Measurements from ENCODE around the gene GPR37L1.
A peak's percentile ranks its signal among the peaks of the same experiment; 100 is the strongest.
"Not testable (repeated sequence)": the region's sequence is repeated elsewhere in the genome, so short reads cannot be mapped to it uniquely, and the experiment has no call there.

GPR37L1 gene

DNA sequence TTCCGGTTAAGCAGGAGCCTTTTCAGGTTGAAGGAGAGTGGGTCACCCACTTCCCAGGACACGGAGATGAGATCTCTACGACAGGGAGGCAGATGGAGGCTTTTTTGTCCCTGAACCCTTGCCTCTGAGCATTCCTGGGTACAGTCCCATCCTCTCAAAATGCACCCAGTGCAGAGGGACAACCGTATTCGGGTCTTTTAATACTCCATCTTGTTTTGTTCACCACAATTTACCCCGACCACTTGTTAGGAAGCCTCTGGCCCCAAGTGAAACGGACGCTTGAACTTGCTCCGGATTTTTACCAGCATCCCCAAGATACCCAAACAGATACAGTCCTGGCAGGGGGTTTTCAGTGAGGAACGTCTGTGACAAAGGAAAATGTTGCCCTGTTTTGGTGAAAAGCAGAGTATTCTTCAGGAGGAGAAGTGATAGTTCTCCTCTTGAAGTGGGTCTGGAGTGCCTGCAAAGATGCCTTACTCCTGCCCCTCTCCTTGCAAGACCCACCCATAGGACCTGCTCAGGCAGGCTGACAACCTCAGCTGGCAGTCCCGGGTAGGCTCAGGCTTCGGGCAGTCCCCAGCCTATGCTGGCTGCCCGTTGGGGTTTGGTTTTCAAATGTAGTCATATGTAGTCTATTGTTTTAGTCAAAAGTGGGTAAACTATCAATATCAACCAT, 22.5 kb downstream of the GPR37L1 start:
- H3K4me3 ChIP-seq (ENCODE audit: low read depth, low read length): peak overlapping the region; percentile 62
- TF ChIP-seq MYC (IDR thresholded peaks at IDR 0.05; ENCODE audit: low read depth, low read length) (0 out of 2 replicates have a peak, but pooled peaks have one; percentile 4), POLR2A (IDR thresholded peaks at IDR 0.05; ENCODE audit: extremely low read depth, insufficient read length) (no peak)
- TF ChIP-seq, protein P1, sequence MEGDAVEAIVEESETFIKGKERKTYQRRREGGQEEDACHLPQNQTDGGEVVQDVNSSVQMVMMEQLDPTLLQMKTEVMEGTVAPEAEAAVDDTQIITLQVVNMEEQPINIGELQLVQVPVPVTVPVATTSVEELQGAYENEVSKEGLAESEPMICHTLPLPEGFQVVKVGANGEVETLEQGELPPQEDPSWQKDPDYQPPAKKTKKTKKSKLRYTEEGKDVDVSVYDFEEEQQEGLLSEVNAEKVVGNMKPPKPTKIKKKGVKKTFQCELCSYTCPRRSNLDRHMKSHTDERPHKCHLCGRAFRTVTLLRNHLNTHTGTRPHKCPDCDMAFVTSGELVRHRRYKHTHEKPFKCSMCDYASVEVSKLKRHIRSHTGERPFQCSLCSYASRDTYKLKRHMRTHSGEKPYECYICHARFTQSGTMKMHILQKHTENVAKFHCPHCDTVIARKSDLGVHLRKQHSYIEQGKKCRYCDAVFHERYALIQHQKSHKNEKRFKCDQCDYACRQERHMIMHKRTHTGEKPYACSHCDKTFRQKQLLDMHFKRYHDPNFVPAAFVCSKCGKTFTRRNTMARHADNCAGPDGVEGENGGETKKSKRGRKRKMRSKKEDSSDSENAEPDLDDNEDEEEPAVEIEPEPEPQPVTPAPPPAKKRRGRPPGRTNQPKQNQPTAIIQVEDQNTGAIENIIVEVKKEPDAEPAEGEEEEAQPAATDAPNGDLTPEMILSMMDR (IDR thresholded peaks at IDR 0.05; ENCODE audit: low read depth, low read length): no peak
- TF ChIP-seq, protein P2, sequence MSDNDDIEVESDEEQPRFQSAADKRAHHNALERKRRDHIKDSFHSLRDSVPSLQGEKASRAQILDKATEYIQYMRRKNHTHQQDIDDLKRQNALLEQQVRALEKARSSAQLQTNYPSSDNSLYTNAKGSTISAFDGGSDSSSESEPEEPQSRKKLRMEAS (IDR thresholded peaks at IDR 0.05; ENCODE audit: low read depth, low read length): no peak
- DNase-seq (ENCODE audit: low read depth): peak; percentile 57

DNA sequence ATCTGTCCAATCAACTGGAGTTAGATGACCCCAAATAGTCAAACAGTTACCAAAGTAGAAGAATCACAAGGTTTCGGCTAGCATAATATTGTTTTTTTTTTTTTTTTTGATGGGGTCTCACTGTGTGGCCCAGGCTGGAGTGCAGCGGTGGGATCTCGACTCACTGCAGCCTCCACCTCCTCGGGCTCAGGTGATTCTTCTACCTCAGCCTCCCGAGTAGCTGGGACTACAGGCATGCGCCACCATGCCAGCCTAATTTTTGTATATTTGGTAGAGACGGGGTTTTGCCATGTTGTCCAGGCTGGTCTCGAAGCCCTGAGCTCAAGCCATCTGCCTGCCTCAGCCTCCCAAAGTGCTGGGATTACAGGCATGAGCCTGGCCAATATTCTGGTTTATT, 23.0 kb downstream of the GPR37L1 start:
- not testable (repeated sequence) for DNase-seq (ENCODE audit: low read depth); H3K4me3 ChIP-seq (ENCODE audit: low read depth, low read length)

DNA sequence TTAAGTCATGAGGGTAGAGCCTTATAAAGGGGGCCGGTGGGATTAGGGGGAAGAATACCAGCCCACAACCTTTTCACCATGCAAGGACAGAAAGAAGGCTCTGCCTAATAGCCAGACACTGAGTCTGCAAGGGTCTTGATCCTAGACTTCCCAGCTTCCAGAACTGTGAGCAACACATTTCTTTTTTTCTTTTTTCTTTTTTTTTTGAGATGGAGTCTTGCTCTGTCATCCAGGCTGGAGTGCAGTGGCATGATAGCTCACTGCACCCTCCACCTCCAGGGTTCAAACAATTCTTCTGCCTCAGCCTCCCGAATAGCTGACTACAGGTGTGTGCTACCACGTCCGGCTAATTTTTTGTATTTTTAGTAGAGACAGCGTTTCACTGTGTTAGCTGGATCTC, 23.6 kb downstream of the GPR37L1 start:
- H3K4me3 ChIP-seq (ENCODE audit: low read depth, low read length): no peak overlapping the region
- no peak for DNase-seq (ENCODE audit: low read depth)
- TF ChIP-seq POLR2A (IDR thresholded peaks at IDR 0.05; ENCODE audit: extremely low read depth, insufficient read length): no peak
- TF ChIP-seq, protein P1 (IDR thresholded peaks at IDR 0.05; ENCODE audit: low read depth, low read length): no peak
- TF ChIP-seq, protein P2 (IDR thresholded peaks at IDR 0.05; ENCODE audit: low read depth, low read length): no peak
- no peak for TF ChIP-seq MYC (IDR thresholded peaks at IDR 0.05; ENCODE audit: low read depth, low read length)

DNA sequence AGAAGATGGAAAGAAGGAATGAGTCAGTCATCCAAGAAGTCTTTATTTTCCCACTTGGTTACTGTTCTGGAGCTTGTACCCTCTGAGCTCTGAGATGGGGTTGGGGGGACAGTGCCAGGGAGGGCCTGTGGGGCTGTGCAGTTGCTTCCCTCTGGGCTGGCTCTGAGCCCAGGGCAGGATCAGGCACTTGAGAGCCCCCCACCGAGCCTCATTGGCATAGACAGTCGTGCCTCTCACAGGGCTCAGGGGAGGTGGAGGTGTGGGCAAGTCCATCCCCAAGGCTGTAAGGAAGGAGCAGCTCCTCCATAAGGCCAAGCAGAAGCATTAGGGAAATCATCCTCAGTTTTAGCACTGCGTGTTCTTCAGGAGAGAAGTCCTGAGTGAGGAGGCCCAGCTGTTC, 24.3 kb downstream of the GPR37L1 start:
- DNase-seq (ENCODE audit: low read depth): no peak
- TF ChIP-seq MYC (IDR thresholded peaks at IDR 0.05; ENCODE audit: low read depth, low read length) (no peak), POLR2A (IDR thresholded peaks at IDR 0.05; ENCODE audit: extremely low read depth, insufficient read length) (no peak)
- TF ChIP-seq, protein P1 (IDR thresholded peaks at IDR 0.05; ENCODE audit: low read depth, low read length): no peak
- TF ChIP-seq, protein P2 (IDR thresholded peaks at IDR 0.05; ENCODE audit: low read depth, low read length): no peak

DNA sequence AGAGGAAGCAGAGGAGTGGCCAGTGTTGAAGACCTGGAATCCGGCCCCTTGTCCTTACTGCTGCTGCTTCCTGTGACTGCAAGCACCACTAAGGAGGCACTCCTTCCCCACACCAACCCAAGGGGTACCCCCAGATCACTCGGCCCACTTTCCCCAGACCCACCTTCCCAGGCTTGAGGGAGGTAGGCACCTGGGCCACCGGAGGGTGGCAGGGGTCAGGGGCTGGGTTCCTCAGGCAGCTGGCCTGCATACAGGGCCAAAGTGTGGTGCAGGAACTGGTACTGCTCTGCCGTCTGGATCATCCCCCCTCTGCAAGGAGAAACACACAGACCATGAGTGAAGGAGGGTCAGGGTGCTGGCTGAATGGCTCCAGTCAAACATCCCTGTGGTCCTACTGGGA, 25.7 kb downstream of the GPR37L1 start:
- DNase-seq (ENCODE audit: low read depth): no peak
- no peak for TF ChIP-seq MYC (IDR thresholded peaks at IDR 0.05; ENCODE audit: low read depth, low read length)
- TF ChIP-seq, protein P2 (IDR thresholded peaks at IDR 0.05; ENCODE audit: low read depth, low read length): no peak
- TF ChIP-seq POLR2A (IDR thresholded peaks at IDR 0.05; ENCODE audit: extremely low read depth, insufficient read length): no peak
- TF ChIP-seq, protein P1 (IDR thresholded peaks at IDR 0.05; ENCODE audit: low read depth, low read length): no peak
- no peak overlapping the region for H3K4me3 ChIP-seq (ENCODE audit: low read depth, low read length)

More for the DNA sequence above, 24.3 kb downstream of the GPR37L1 start:
- H3K4me3 ChIP-seq (ENCODE audit: low read depth, low read length): no peak overlapping the region

DNA sequence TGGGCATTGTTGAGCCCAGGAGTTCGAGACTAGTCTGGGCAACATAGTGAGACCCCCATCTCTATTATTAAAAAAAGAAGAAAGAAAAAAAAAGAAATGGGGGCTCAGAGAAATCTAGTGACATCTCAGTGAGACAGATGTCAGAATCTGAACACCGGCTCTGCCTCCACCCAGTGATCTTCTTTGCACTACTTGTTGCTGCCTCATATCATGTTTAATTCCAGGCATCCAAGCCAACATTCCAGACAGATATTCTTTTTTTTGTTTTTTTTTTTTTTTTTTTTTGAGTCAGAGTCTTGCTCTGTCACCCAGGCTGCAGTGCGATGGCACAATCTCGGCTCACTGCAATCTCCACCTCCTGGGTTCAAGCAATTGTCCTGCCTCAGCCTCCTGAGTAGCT, 26.8 kb downstream of the GPR37L1 start:
- TF ChIP-seq, protein P1 (IDR thresholded peaks at IDR 0.05; ENCODE audit: low read depth, low read length): no peak
- TF ChIP-seq MYC (IDR thresholded peaks at IDR 0.05; ENCODE audit: low read depth, low read length) (no peak), POLR2A (IDR thresholded peaks at IDR 0.05; ENCODE audit: extremely low read depth, insufficient read length) (no peak)
- TF ChIP-seq, protein P2 (IDR thresholded peaks at IDR 0.05; ENCODE audit: low read depth, low read length): no peak
- H3K4me3 ChIP-seq (ENCODE audit: low read depth, low read length): no peak overlapping the region

More for the DNA sequence above, 26.8 kb downstream of the GPR37L1 start:
- DNase-seq (ENCODE audit: low read depth): no peak

Data from NB4 (cell line).